GM12878 (cell line): ENCODE data around the gene AGFG1. TPM values are rescaled to one million over a fixed set of nuclear protein-coding genes. Genes with fewer than 3 reads are reported as not detected.

ENCODE experiments used
- ATAC-seq: fragments of 200-7000 bp; cut with Tn5 transposase; 3 replicates; pipeline ENCODE4 v1.9.1; 2020; ENCODE audit warnings: mild to moderate bottlenecking, moderate library complexity
- BruUV-seq: library from RNA; stranded (reverse); fragments of 400-500 nt; replicated peaks from 2 replicates; lab custom pipeline; 2021; lab: Mats Ljungman, UMichigan
- CTCF ChIA-PET: fragments of 300-600 bp; sonication (Branson Sonifier 250); formaldehyde crosslinking; extraction: SDS; loops from one replicate; lab custom pipeline; 2021; ENCODE audit warnings: inconsistent platforms; lab: Yijun Ruan, JAX
- POLR2A ChIA-PET: fragments of 350-600 bp; formaldehyde crosslinking; extraction: SDS; loops from one replicate; lab custom pipeline; 2021; ENCODE audit warnings: inconsistent platforms; lab: Charles Lee
- RAD21 ChIA-PET: fragments of 300-600 bp; sonication (Branson Sonifier 250); formaldehyde crosslinking; loops from one replicate; lab custom pipeline; 2023; ENCODE audit warnings: antibody characterized with exemption; ENCODE audit not compliant: unreplicated experiment; lab: Charles Lee
- SMC1A ChIA-PET: fragments of 300-600 bp; sonication (Branson Sonifier 250); formaldehyde crosslinking; loops from one replicate; lab custom pipeline; 2023; ENCODE audit not compliant: unreplicated experiment, uncharacterized antibody; lab: Charles Lee
- DNase-seq: peaks from one replicate; pipeline ENCODE4 v3.0.0-alpha.2; 2011; ENCODE audit warnings: low read depth, low spot score
- FAIRE-seq: peaks from 3 replicates; lab custom pipeline; 2011; peaks lifted over from hg19 to GRCh38; lab: Jason Lieb, UNC
- H2AFZ ChIP-seq: 2 replicates; pipeline ENCODE4 v1.6.0; 2011; ENCODE audit warnings: low read depth, low read length, control low read depth; ENCODE audit not compliant: control insufficient read depth
- H3K27ac ChIP-seq: 2 replicates; pipeline ENCODE4 v1.5.1; 2011; ENCODE audit warnings: control low read depth; ENCODE audit not compliant: control insufficient read depth, insufficient read depth
- H3K27me3 ChIP-seq, 2 experiments: replicated peaks in 1 of 2; 2 replicates each; pipeline versions ENCODE4 v1.6.0 to v1.6.1; 2011; ENCODE audit warnings: low read length in 1 of 2; ENCODE audit not compliant: control insufficient read depth in 2 of 2, insufficient read depth in 2 of 2
- H3K36me3 ChIP-seq, 2 experiments: 2 replicates each; pipeline ENCODE4 v1.5.1; 2011; ENCODE audit warnings: low read length in 1 of 2; ENCODE audit not compliant: control insufficient read depth in 2 of 2, insufficient read depth in 2 of 2
- H3K4me1 ChIP-seq: 2 replicates; pipeline ENCODE4 v1.6.1; 2011; ENCODE audit warnings: mild to moderate bottlenecking, low read length, moderate library complexity, mixed read lengths; ENCODE audit not compliant: control insufficient read depth, insufficient read depth
- H3K4me2 ChIP-seq: 2 replicates; pipeline ENCODE4 v1.6.0; 2011; ENCODE audit warnings: control low read depth; ENCODE audit not compliant: control insufficient read depth, insufficient read depth
- H3K4me3 ChIP-seq: fragments of 200-600 bp; sonication (generic); 2 replicates; pipeline ENCODE4 v1.5.1; 2016
- H3K79me2 ChIP-seq: 2 replicates; pipeline ENCODE4 v1.6.0; 2011; ENCODE audit warnings: low read length; ENCODE audit not compliant: control insufficient read depth, insufficient read depth
- H3K9ac ChIP-seq: 2 replicates; pipeline ENCODE4 v1.8.0; 2011; ENCODE audit warnings: low read length, control low read depth, mixed read lengths; ENCODE audit not compliant: control insufficient read depth, insufficient read depth
- H3K9me3 ChIP-seq: replicated peaks from 3 replicates; pipeline ENCODE4 v1.5.1; 2011; ENCODE audit warnings: mild to moderate bottlenecking, low read length; ENCODE audit not compliant: control insufficient read depth, insufficient read depth
- H4K20me1 ChIP-seq: 2 replicates; pipeline ENCODE4 v1.6.0; 2011; ENCODE audit not compliant: control insufficient read depth, insufficient read depth
- ATF3 ChIP-seq: IDR thresholded peaks from 2 replicates; pipeline ENCODE4 v1.6.1; 2011; ENCODE audit warnings: low read depth, mild to moderate bottlenecking, low read length, moderate library complexity, borderline replicate concordance; ENCODE audit errors: extremely low read depth
- CBX5 ChIP-seq: sonication (generic); IDR thresholded peaks from 2 replicates; pipeline ENCODE4 v1.6.1; 2016; ENCODE audit warnings: low read depth, moderate library complexity, mild to moderate bottlenecking, inconsistent platforms
- E2F4 ChIP-seq: IDR thresholded peaks from 2 replicates; pipeline ENCODE4 v1.6.1; 2012; ENCODE audit warnings: low read depth, low read length, improper control_type of control experiment
- E4F1 ChIP-seq: fragments of 450-650 bp; IDR thresholded peaks from 2 replicates; pipeline ENCODE4 v1.6.1; 2018; ENCODE audit warnings: borderline replicate concordance, mild to moderate bottlenecking; ENCODE audit not compliant: partially characterized antibody
- EP300 ChIP-seq, 2 experiments: fragments of 150-350 bp in 1 of 2; IDR thresholded peaks; 2 replicates each; pipeline ENCODE4 v1.6.1; 2011 to 2012; ENCODE audit warnings: low read depth in 2 of 2, low read length in 2 of 2, borderline replicate concordance in 1 of 2, improper control_type of control experiment in 1 of 2, inconsistent platforms in 1 of 2; ENCODE audit not compliant: control insufficient read depth in 1 of 2
- MEF2A ChIP-seq: IDR thresholded peaks from 2 replicates; pipeline ENCODE4 v1.6.1; 2011; ENCODE audit warnings: low read depth, mild to moderate bottlenecking, low read length, moderate library complexity; ENCODE audit not compliant: insufficient read depth
- MTA3 ChIP-seq: IDR thresholded peaks from 2 replicates; pipeline ENCODE4 v1.6.1; 2012; ENCODE audit warnings: low read length, inconsistent platforms, borderline replicate concordance
- MXI1 ChIP-seq: fragments of 150-350 bp; IDR thresholded peaks from 2 replicates; pipeline ENCODE4 v1.6.1; 2011; ENCODE audit warnings: low read depth, mild to moderate bottlenecking, inconsistent platforms, low read length, improper control_type of control experiment
- NBN ChIP-seq: fragments of 450-650 bp; IDR thresholded peaks from 2 replicates; pipeline ENCODE4 v1.6.1; 2016
- NRF1 ChIP-seq: conservative IDR thresholded peaks from 2 replicates; pipeline ENCODE4 v1.6.1; 2011; ENCODE audit warnings: mild to moderate bottlenecking, low read depth, low read length, improper control_type of control experiment
- PAX8 ChIP-seq: fragments of 450-650 bp; IDR thresholded peaks from 2 replicates; pipeline ENCODE4 v1.6.1; 2017; ENCODE audit warnings: mild to moderate bottlenecking, moderate library complexity
- RAD21 ChIP-seq: IDR thresholded peaks from 2 replicates; pipeline ENCODE4 v1.6.1; 2011; ENCODE audit warnings: mild to moderate bottlenecking, low read depth, low read length, moderate library complexity; ENCODE audit not compliant: insufficient read depth
- RB1 ChIP-seq: fragments of 450-650 bp; formaldehyde crosslinking; IDR thresholded peaks from 2 replicates; pipeline ENCODE4 v1.6.1; 2017; ENCODE audit warnings: mild to moderate bottlenecking, borderline replicate concordance
- SIN3A ChIP-seq: IDR thresholded peaks from 2 replicates; pipeline ENCODE4 v1.6.1; 2012; ENCODE audit warnings: low read depth, low read length, improper control_type of control experiment
- SMARCA5 ChIP-seq: fragments of 450-650 bp; IDR thresholded peaks from 2 replicates; pipeline ENCODE4 v1.6.1; 2017; ENCODE audit warnings: mild to moderate bottlenecking
- SP1 ChIP-seq: IDR thresholded peaks from one replicate; pipeline ENCODE4 v1.6.1; 2011; ENCODE audit warnings: low read depth, low read length
- TAF1 ChIP-seq: IDR thresholded peaks from 2 replicates; pipeline ENCODE4 v1.6.1; 2011; ENCODE audit warnings: mild to moderate bottlenecking, low read depth, low read length, borderline replicate concordance
- YBX1 ChIP-seq: fragments of 450-650 bp; IDR thresholded peaks from 2 replicates; pipeline ENCODE4 v1.6.1; 2016; ENCODE audit warnings: antibody characterized with exemption
- WGBS: methylation state at CpG from one replicate; pipeline ENCODE4 v1.1.6; 2016; ENCODE audit warnings: low lambda C conversion rate; ENCODE audit not compliant: insufficient replicate concordance, insufficient coverage; ENCODE audit errors: missing lambda C conversion rate; 5-methylcytosine and 5-hydroxymethylcytosine counted together
- in situ Hi-C: fragments of 300-500 bp; cut with MboI; formaldehyde crosslinking; loops from 9 replicates; pipeline ENCODE4 v1.14.3; 2018; ENCODE audit warnings: mixed read lengths
- intact Hi-C: fragments of 100-400 bp; cut with micrococcal nuclease; formaldehyde crosslinking; loops from one replicate; pipeline ENCODE4 v1.14.2; 2022; ENCODE audit not compliant: unreplicated experiment
- polyA plus RNA-seq, 11 experiments: library from polyadenylated mRNA; depleted of rRNA in 4 of 11; unstranded in 6 of 11; stranded (reverse) in 5 of 11; fragments of >200 nt; fragmentation: Nextera tagmentation in 4 of 11; fragmentation: Illumina TruSeq in 1 of 11; extraction: Ambion mirVana in 4 of 11; extraction: Trizol in 1 of 11; gene quantifications; 1 replicate in 1 of 11; 2 replicates in 10 of 11; pipeline versions ENCODE4 v1.2.1 to v1.2.3, GENCODE V29; 2011 to 2016; ENCODE audit warnings: inconsistent platforms in 2 of 11, missing spikeins in 2 of 11, low read depth in 1 of 11
- total RNA-seq, 4 experiments: library from RNA; depleted of rRNA in 3 of 4; stranded (reverse); fragments of >200 nt in 3 of 4; fragmentation: Illumina TruSeq in 1 of 4; extraction: Trizol in 1 of 4; gene quantifications; 2 replicates each; pipeline versions ENCODE4 v1.2.1 to v1.2.3, GENCODE V29; 2013 to 2021
- TF ChIP-seq, protein P1 (sequence below): fragments of 450-650 bp; formaldehyde crosslinking; IDR thresholded peaks from 2 replicates; pipeline ENCODE4 v1.5.0; 2022; ENCODE audit warnings: mild to moderate bottlenecking, missing genetic modification characterization

AGFG1 gene
- total and polyA plus RNA-seq, 10 of the 15 experiments (the other 5 are each of a cell fraction or from before 2014, with no cell fraction given): 7.3 to 243 (median 81.7) TPM

DNA sequence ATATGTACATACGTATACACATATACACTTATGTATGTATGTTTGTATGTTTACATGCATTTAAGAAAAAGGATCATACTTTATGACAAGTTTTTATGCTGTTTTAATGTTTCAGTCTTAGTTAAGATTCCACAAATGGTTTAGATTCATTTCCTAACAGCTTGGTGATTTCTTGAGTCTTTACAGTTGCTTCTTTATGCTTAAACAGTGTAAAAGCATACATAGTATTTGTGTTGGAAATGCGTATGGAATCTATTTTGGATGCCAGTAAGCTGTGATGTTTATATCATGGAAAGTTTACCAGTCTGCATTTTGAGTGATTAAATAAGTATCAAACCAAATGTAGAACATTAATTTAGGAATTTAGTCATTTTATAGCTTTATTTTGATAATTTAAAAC lies 55.4 kb downstream of the AGFG1 start:
- H3K27me3 ChIP-seq: no peaks in the 10 kb centered on the region
- BruUV-seq: no TSS peak
- DNase-seq (no peak), FAIRE-seq (peak; percentile 73), ATAC-seq (no peak)
- in situ Hi-C loops: no loop called here
- ChIA-PET POLR2A (no interaction called here), CTCF (interaction anchor here (0.8 kb wide), 1 partner anchor 121 kb away, joined by 3 read pairs; no protein-coding TSS in a partner anchor), SMC1A (interaction anchor here (0.6 to 0.8 kb wide), 2 partner anchors 20 to 52 kb away, joined by 3 read pairs; no protein-coding TSS in a partner anchor), RAD21 (no interaction called here)
- H3K36me3 ChIP-seq: peaks cover 4 to 19% of the 10 kb centered on the region in 2 experiments; a peak in 3 of 4 replicates
- 0 out of 2 replicates have a peak, but pooled peaks cover 4% of the 10 kb centered on the region for H3K4me1 ChIP-seq
- peaks cover 6% of the 10 kb centered on the region for H3K79me2 ChIP-seq
- intact Hi-C loops: no loop called here
- no peak overlapping the region for H3K27ac ChIP-seq
- no peak overlapping the region for H3K4me2 ChIP-seq
- no peaks in the 10 kb centered on the region for H3K9me3 ChIP-seq
- no peak overlapping the region for H3K4me3 ChIP-seq
- 98% methylated on average over 2 of the region's 2 CpGs for WGBS
- H2AFZ ChIP-seq: no peak overlapping the region
- TF ChIP-seq PAX8: no peak
- no peak for TF ChIP-seq RAD21
- TF ChIP-seq, protein P1, sequence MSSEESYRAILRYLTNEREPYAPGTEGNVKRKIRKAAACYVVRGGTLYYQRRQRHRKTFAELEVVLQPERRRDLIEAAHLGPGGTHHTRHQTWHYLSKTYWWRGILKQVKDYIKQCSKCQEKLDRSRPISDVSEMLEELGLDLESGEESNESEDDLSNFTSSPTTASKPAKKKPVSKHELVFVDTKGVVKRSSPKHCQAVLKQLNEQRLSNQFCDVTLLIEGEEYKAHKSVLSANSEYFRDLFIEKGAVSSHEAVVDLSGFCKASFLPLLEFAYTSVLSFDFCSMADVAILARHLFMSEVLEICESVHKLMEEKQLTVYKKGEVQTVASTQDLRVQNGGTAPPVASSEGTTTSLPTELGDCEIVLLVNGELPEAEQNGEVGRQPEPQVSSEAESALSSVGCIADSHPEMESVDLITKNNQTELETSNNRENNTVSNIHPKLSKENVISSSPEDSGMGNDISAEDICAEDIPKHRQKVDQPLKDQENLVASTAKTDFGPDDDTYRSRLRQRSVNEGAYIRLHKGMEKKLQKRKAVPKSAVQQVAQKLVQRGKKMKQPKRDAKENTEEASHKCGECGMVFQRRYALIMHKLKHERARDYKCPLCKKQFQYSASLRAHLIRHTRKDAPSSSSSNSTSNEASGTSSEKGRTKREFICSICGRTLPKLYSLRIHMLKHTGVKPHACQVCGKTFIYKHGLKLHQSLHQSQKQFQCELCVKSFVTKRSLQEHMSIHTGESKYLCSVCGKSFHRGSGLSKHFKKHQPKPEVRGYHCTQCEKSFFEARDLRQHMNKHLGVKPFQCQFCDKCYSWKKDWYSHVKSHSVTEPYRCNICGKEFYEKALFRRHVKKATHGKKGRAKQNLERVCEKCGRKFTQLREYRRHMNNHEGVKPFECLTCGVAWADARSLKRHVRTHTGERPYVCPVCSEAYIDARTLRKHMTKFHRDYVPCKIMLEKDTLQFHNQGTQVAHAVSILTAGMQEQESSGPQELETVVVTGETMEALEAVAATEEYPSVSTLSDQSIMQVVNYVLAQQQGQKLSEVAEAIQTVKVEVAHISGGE: no peak
- TF ChIP-seq E4F1: no peak
- no peak for TF ChIP-seq ATF3
- TF ChIP-seq RB1: no peak
- no peak for TF ChIP-seq E2F4
- no peak for TF ChIP-seq CBX5
- TF ChIP-seq SIN3A: no peak
- TF ChIP-seq NBN: no peak
- TF ChIP-seq SP1: no peak
- TF ChIP-seq YBX1: no peak
- no peak for TF ChIP-seq NRF1
- TF ChIP-seq MXI1: no peak
- TF ChIP-seq SMARCA5: no peak
- TF ChIP-seq EP300 (IDR thresholded peaks at IDR 0.05; ENCODE audit: borderline replicate concordance in 1 of 2, control insufficient read depth in 1 of 2, low read depth in 2 of 2, low read length in 2 of 2): no peak
- TF ChIP-seq TAF1: no peak
- no peak for TF ChIP-seq MEF2A
- TF ChIP-seq MTA3: no peak
- TF ChIP-seq, all 136 proteins: peak for 0
- Histone ChIP-seq H4K20me1 (no peaks in the 10 kb centered on the region), H3K9ac (no peak overlapping the region)
